Heart left ventricle (tissue), 16 donors: ENCODE results near the gene PIR. TPM values are rescaled to one million over a fixed set of nuclear protein-coding genes. Genes with fewer than 3 reads are reported as not detected.
A peak's percentile ranks its signal among the peaks of the same experiment; 100 is the strongest.

Source experiments
- ATAC-seq, 4 donors: fragments of 200-7000 bp; cut with Tn5 transposase; one replicate each; pipeline ENCODE4 v1.9.1; 2020 to 2022; ENCODE audit warnings: moderate library complexity in 4 of 4, mild to moderate bottlenecking in 3 of 4, moderate number of reproducible peaks in 1 of 4
- DNase-seq, 5 donors: peaks; one replicate each; pipeline ENCODE4 v3.0.0-alpha.2; 2020
- H3K27ac ChIP-seq, 12 donors: fragments of 200-600 bp; sonication (generic) in 4 of 12; one replicate each; pipeline versions ENCODE4 v1.5.0 to v1.8.0; 2016 to 2022; ENCODE audit warnings: mild to moderate bottlenecking in 2 of 12
- H3K27me3 ChIP-seq, 9 donors: fragments of 200-600 bp; sonication (generic) in 2 of 9; one replicate each; pipeline versions ENCODE4 v1.5.1 to v1.8.0; 2016 to 2022; ENCODE audit warnings: mild to moderate bottlenecking in 3 of 9
- H3K36me3 ChIP-seq, 9 donors: fragments of 200-600 bp; sonication (generic) in 2 of 9; one replicate each; pipeline versions ENCODE4 v1.5.0 to v1.8.0; 2018 to 2022; ENCODE audit warnings: mild to moderate bottlenecking in 2 of 9
- H3K4me1 ChIP-seq, 12 donors: fragments of 200-600 bp; sonication (generic) in 4 of 12; one replicate each; pipeline versions ENCODE4 v1.5.0 to v1.8.0; 2016 to 2022; ENCODE audit warnings: mild to moderate bottlenecking in 3 of 12
- H3K4me3 ChIP-seq, 12 donors: fragments of 200-600 bp; sonication (generic) in 4 of 12; one replicate each; pipeline versions ENCODE4 v1.5.0 to v1.8.0; 2017 to 2022; ENCODE audit warnings: mild to moderate bottlenecking in 9 of 12, moderate library complexity in 4 of 12
- H3K9me3 ChIP-seq, 12 donors: fragments of 200-600 bp; sonication (generic) in 4 of 12; one replicate each; pipeline versions ENCODE4 v1.5.0 to v1.8.0; 2016 to 2022; ENCODE audit warnings: mild to moderate bottlenecking in 1 of 12
- CTCF ChIP-seq, 12 donors: fragments of 200-600 bp; sonication (generic) in 4 of 12; IDR thresholded peaks; one replicate each; pipeline versions ENCODE4 v1.5.0 to v1.8.0; 2018 to 2022; ENCODE audit warnings: antibody characterized with exemption in 12 of 12, mild to moderate bottlenecking in 5 of 12
- POLR2A ChIP-seq, 2 donors: fragments of 450-650 bp; IDR thresholded peaks; one replicate each; pipeline ENCODE4 v1.6.1; 2017; ENCODE audit warnings: antibody characterized with exemption in 2 of 2, mild to moderate bottlenecking in 2 of 2, moderate library complexity in 2 of 2
- WGBS, 4 donors: extraction: QIAGEN DNeasy Blood & Tissue Kit in 2 of 4; methylation state at CpG; one replicate each; pipeline versions ENCODE4 v1.1.5 to v1.1.7; 2013 to 2018; 5-methylcytosine and 5-hydroxymethylcytosine counted together
- intact Hi-C, 10 donors: fragments of 100-400 bp; cut with DNase I; formaldehyde crosslinking; loops; one replicate each; pipeline versions ENCODE4 v1.11.1 to v1.14.2; 2022
- polyA plus RNA-seq, 2 donors: library from polyadenylated mRNA; stranded (reverse); fragments of 200-250 nt; gene quantifications; one replicate each; pipeline ENCODE4 v1.2.3, GENCODE V29; 2013
- total RNA-seq, 9 donors: library from RNA; depleted of rRNA in 2 of 9; stranded (reverse); fragments of >200 nt in 2 of 9; fragmentation: NEBNext Ultra II Directional in 3 of 9; extraction: Animal tissue kit (Norgen Biotek cat#: 25700) in 3 of 9; gene quantifications; one replicate each; pipeline versions ENCODE4 v1.1.0 to v1.2.4, GENCODE V29; 2016 to 2023
- donor health status: ischemic (EF 13 %, LVEDD 7.1; RV severe dilation, severe dysfunction).
- donor health status: healthy with polysubstance abuse.
- donor health status: DM: no; HTN: yes; CAD: no.
- donor health status: DM: no; HTN: no; CAD: no.
- donor health status: ischemic (EF 25% LVEDD 6.9; RV normal size, moderate dysfunction).
- donor health status: ischemic (EF 25% LVEDD 5.7; RV mildly dilated, moderate dysfunction).
- donor health status: healthy.
- donor health status: DM: yes; HTN: yes; CAD: no.
- donor health status: ischemic (EF 35%, LVEDD 5.7; RV mildly dilated, moderate dysfunction).
- donor health status: nonischemic (EF 11% LVEDD 7.7; RV severe dilation, severe dysfunction).
- donor health status: DM: yes; HTN: yes; CAD: no.
- donor health status: PGD.
- donor health status: ischemic (EF 29% LVEDD 5.4; RV normal size, mild dysfunction).
- donor health status: nonischemic (EF 23%, LVEDD 6.1; RV moderate dilation, normal function).

Gene PIR
- total and polyA plus RNA-seq, 11 donors, result 6.9 to 19.9 (median 11.3) TPM

GRCh38 chrX:15358533-15358932, 134.6 kb downstream of the PIR start:
- H3K27ac ChIP-seq, result no peak overlapping the region
- peaks cover 0 to 4% (median 0%) of the 10 kb centered on the region in 12 donors for H3K4me1 ChIP-seq
- ATAC-seq, result no peak
- H3K9me3 ChIP-seq, result peaks cover 0 to 5% (median 0%) of the 10 kb centered on the region in 12 donors
- no peak for TF ChIP-seq POLR2A (IDR thresholded peaks at IDR 0.05)
- no peak for TF ChIP-seq CTCF (IDR thresholded peaks at IDR 0.05)
- peaks cover 0 to 20% (median 0%) of the 10 kb centered on the region in 9 donors for H3K27me3 ChIP-seq
- 74 to 92% (median 84%) methylated on average over 2 of the region's 2 CpGs for WGBS, 4 donors
- intact Hi-C loops, result no loop called here
- no peak overlapping the region for H3K4me3 ChIP-seq
- no peak for DNase-seq
- H3K36me3 ChIP-seq, result peaks cover 0 to 8% (median 0%) of the 10 kb centered on the region in 9 donors

DNA sequence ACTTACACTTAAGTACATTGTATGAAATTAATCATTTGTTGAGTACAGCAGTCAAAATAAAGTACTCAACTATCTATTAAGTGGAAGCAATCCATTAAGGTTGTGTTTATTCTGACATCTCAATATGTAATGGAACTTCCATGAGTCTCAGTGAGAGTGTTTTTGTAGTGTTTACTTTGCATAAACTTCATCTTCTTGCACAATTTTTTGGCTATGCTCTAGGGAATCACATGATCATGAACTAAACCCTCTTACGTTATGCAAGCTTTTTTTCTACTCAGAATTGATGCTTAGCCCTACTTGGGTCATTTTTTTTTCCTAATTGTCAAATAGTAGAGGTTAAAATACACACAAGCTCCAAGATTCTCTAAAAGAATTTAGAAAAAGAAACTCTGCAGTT, 136.7 kb downstream of the PIR start:
- 38 to 68% (median 62%) methylated on average over 1 of the region's 1 CpG for WGBS, 4 donors
- H3K4me1 ChIP-seq, result peaks cover 0 to 4% (median 0%) of the 10 kb centered on the region in 12 donors
- H3K27me3 ChIP-seq, result peaks cover 0 to 20% (median 0%) of the 10 kb centered on the region in 9 donors
- TF ChIP-seq POLR2A (IDR thresholded peaks at IDR 0.05) (no peak), CTCF (IDR thresholded peaks at IDR 0.05) (no peak)
- H3K9me3 ChIP-seq, result peaks cover 0 to 5% (median 0%) of the 10 kb centered on the region in 12 donors
- intact Hi-C loops, result no loop called here
- peak overlapping the region in 1 of 12 donors; percentile 43 for H3K27ac ChIP-seq
- H3K4me3 ChIP-seq, result no peak overlapping the region
- DNase-seq (no peak), ATAC-seq (peak in 2 of 4 donors; percentile 30 to 57)
- peaks cover 0 to 5% (median 0%) of the 10 kb centered on the region in 9 donors for H3K36me3 ChIP-seq

GRCh38 chrX:15350329-15350996, 142.7 kb downstream of the PIR start:
- H3K27me3 ChIP-seq, result peaks cover 0 to 6% (median 0%) of the 10 kb centered on the region in 9 donors
- peak in 1 of 4 donors; percentile 27 for ATAC-seq
- peak overlapping the region in 1 of 12 donors; percentile 14 for H3K27ac ChIP-seq
- H3K9me3 ChIP-seq, result no peaks in the 10 kb centered on the region
- no peak for DNase-seq
- no peak overlapping the region for H3K4me3 ChIP-seq
- no peaks in the 10 kb centered on the region for H3K4me1 ChIP-seq
- WGBS, 4 donors, result 65 to 80% (median 73%) methylated on average over 8 of the region's 8 CpGs
- intact Hi-C loops, result loop anchor here in 2 of 10 donors (5.0 kb wide), 1 partner anchor 117 kb away; no protein-coding TSS in a partner anchor
- TF ChIP-seq POLR2A (IDR thresholded peaks at IDR 0.05) (no peak), CTCF (IDR thresholded peaks at IDR 0.05) (no peak)
- peaks cover 0 to 17% (median 0%) of the 10 kb centered on the region in 9 donors for H3K36me3 ChIP-seq

- ATAC-seq (peak; percentile 76 to 88 (median 82)), DNase-seq (peak in 4 of 5 donors; percentile 18 to 34 (median 27))
- intact Hi-C loops, result loop anchor here in 9 of 10 donors (1.0 to 10.0 kb wide), 7 partner anchors 118 to 226 kb away; no protein-coding TSS in a partner anchor
- Histone ChIP-seq H3K27ac (no peak overlapping the region), H3K36me3 (peaks cover 0 to 18% (median 0%) of the 10 kb centered on the region in 9 donors), H3K9me3 (no peaks in the 10 kb centered on the region), H3K27me3 (peaks cover 0 to 10% (median 0%) of the 10 kb centered on the region in 9 donors), H3K4me3 (no peak overlapping the region), H3K4me1 (no peaks in the 10 kb centered on the region)
- 20 to 28% (median 25%) methylated on average over 2 of the region's 2 CpGs for WGBS, 4 donors
- TF ChIP-seq CTCF (IDR thresholded peaks at IDR 0.05), result peak; percentile 33 to 61 (median 49)
- no peak for TF ChIP-seq POLR2A (IDR thresholded peaks at IDR 0.05)
These were observed 144.1 kb downstream of the PIR start for GRCh38 chrX:15349046-15349445.
